HG03342 (cell line): ENCODE measurements around the gene P4HB.
"Not testable (repeated sequence)": the region's sequence is repeated elsewhere in the genome, so short reads cannot be mapped to it uniquely, and the experiment has no call there.

ENCODE experiments used
- ATAC-seq: cut with Tn5 transposase; IDR thresholded peaks from one replicate; pipeline ENCODE4 v1.9.1; 2021; ENCODE audit warnings: mild to moderate bottlenecking, moderate library complexity; ENCODE audit not compliant: unreplicated experiment

Gene P4HB

GRCh38 chr17:81849457-81849856 is 10.9 kb downstream of the P4HB start:
- no peak for ATAC-seq

GRCh38 chr17:81846743-81847689 is 13.3 kb downstream of the P4HB start:
- no peak for ATAC-seq

GRCh38 chr17:81845881-81846742 is 14.2 kb downstream of the P4HB start:
- no peak for ATAC-seq

GRCh38 chr17:81845361-81845760 is 15.0 kb downstream of the P4HB start:
- ATAC-seq = no peak

DNA sequence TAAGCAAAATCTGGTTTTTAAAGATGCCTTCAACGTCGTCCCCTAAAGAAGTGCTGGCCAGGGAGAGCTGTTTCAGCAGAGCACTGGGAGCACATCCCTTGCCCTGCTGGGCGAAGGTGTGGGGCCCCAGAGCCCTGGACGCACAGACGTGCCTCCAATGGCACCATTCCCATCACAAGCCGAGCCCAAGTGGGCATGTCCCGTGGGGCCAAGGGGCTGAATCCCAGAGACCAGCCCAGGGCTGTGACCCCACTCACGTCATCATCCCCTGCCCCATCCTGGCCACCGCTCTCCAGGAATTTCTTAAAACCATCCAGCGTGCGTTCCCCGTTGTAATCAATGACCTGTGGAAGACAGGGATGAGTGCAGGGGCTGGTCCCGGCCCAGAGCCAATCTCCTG is 15.4 kb downstream of the P4HB start:
- no peak for ATAC-seq

GRCh38 chr17:81844327-81844851 is 15.9 kb downstream of the P4HB start:
- ATAC-seq = no peak

GRCh38 chr17:81843713-81844326 is 16.5 kb downstream of the P4HB start:
- no peak for ATAC-seq

GRCh38 chr17:81842725-81843504 is 17.4 kb downstream of the P4HB start:
- no peak for ATAC-seq

- no peak for ATAC-seq
Measured at GRCh38 chr17:81842378-81842724, 18.0 kb downstream of the P4HB start.

DNA sequence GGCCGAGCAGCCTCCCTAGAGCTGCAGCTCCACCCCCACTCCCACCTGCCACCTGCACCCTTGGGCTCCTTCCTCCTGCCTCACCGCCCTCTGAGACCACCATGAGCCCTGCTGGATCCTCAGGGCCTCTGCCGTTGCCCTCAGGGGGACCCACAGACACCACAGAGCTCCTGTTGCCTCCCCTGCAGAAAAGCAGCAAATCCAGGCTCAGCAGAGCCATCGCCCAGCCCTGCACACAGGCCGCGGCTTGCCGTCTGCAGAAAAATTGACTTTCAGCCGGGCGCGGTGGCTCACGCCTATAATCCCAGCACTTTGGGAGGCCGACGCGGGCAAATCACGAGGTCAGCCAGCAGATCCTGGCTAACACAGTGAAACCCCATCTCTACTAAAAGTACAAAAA is 18.5 kb downstream of the P4HB start:
- ATAC-seq = no peak

- no peak for ATAC-seq
Measured at GRCh38 chr17:81840826-81841778, 19.2 kb downstream of the P4HB start.

- not testable (repeated sequence) for ATAC-seq
Measured at GRCh38 chr17:81840059-81840458, 20.3 kb downstream of the P4HB start.

DNA sequence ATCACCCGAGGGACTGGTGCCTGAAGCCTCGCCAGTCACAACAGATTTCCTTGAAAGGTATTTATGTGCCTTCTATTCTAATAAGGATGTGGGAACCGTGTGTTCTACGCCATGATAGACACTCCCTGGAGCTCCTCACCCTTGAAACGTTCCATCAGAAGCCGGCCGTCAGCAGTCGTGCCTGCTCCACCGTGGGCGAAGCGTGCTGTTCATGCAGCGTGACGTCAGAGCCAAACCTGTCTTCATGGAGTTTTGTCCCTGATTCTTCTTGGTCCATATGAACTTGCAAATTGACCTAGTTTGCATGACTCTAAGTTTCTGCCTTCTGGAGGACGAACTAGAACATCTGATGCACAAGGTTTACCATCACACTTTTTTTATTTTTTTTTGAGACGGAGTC is 21.0 kb downstream of the P4HB start:
- ATAC-seq = no peak

DNA sequence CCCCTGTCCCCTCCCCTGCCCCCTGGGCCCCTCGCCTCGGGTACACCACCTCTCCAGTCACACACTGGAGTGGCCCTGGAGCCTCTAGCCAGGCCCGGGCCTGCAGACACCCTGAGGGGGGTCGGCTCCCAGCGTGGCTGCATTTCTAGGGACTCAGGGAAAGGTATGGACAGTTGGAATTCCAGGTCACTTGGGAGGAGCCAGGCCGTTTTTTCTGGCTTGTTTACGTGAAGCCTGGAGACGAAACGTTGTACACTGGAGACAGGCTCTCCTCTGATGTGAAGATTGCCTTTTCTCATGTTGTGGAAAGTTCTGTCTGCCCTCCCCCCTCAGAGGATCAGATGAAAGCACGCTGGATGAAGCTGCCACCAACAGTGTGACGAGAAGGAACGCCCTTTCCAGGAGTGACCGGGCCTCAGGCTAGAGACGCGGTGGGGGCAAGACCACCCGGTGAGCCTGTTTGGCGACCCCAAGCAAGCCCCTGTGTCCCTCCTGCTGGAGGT is 21.5 kb downstream of the P4HB start:
- ATAC-seq = no peak

DNA sequence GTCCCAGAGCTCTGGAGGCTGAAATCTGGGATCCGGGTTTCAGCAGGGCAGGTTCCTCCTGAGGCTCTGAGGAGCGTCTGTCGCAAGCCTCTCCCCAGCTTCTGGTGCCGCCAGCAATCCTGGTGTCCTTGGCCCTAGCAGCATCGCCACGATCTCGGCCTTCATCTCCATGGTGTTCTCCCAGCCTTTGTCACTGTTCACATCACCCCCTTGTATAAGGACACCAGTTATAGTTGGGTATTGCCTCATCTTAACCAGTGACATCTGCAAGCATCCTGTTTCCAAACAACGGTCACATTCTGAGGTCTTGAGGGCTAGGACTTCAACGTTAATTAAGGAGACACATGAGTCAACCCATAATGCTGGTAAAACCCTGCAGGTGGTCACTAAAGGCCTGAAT is 22.7 kb downstream of the P4HB start:
- ATAC-seq = no peak

DNA sequence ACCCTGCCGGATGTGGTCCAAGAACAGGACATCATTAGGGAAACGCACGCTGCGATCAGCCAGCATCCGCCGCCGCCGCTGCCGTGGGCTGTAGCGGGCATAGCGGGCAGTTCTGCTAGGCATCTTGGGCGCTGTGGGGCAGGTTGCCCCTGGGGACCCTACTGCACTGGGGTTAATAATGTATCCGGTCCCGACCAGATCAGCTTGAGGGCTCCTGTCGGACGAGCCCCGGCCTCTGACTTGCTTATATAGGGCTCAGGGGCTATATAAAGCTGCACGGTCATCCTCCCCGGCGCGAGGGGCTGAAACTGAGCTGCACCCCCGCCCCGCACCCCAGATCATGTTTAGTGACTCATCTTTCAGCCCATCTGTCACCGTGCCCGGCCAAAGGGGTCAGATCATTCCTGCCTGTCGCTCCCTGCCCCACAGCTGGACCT is 25.5 kb downstream of the P4HB start, which contains the start of gene PPP1R27:
Gene PPP1R27 (minus strand): TSS at position 220 of the 437 bp plus-strand sequence. CDS start 97 bp downstream, at position 123.
- no peak for ATAC-seq

DNA sequence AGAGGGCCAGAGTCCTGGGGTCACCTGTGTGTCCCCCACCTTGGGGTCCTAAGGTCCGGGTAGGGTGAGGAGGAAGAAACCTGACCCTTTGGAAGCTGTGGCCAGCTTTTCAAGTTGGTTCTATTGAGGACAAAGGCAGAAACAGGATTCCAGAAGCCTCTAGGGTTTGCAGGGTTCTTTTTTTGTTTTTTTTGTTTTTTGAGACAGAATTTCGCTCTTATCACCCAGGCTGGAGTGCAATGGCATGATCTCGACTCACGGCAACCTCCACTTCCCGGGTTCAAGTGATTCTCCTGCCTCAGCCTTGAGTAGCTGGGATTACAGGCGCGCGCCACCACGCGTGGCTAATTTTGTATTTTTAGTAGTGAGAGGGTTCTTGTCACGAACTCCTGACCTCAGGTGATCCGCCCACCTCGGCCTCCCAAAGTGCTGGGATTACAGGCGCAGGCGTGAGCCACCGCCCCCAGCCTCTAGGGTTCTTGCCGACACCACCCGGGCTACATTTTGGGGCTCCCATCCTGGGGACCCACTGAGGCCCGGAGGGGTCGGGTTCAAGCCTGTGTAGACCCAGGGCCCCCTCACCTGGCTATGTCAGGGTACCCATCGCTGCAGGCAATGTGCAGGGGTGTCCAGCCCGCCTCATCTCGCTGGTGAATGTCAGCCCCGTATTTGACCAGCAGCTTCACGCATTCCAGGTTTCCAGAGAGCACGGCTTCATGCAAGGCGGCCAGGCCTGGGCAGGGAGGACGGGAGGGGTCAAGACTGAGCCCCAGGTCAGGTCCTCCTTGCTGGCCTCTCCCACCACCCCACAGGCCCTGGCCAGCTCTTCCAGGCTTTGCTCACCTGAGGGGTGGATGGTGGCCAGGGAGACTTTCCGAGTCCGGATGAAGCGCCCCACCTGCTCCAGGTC is 26.2 kb downstream of the P4HB start:
- no peak for ATAC-seq
